Osteoblast (primary cell): ENCODE results near the gene CUL4A. TPM values are rescaled to one million over a fixed set of nuclear protein-coding genes. Genes with fewer than 3 reads are reported as not detected.

ENCODE experiments used
- DNase-seq: peaks from one replicate; pipeline ENCODE4 v3.0.0; 2011; ENCODE audit warnings: low spot score, mixed read lengths; ENCODE audit not compliant: insufficient read length; ENCODE audit errors: missing footprints
- H2AFZ ChIP-seq: 2 replicates; pipeline ENCODE4 v1.6.0; 2011; ENCODE audit warnings: mild to moderate bottlenecking, low read length
- H3K27ac ChIP-seq: 2 replicates; pipeline ENCODE4 v1.5.1; 2011; ENCODE audit warnings: mild to moderate bottlenecking, low read depth, low read length, moderate library complexity
- H3K27me3 ChIP-seq: 2 replicates; pipeline ENCODE4 v1.6.0; 2012; ENCODE audit warnings: mild to moderate bottlenecking, control low read depth, inconsistent platforms, low read length, moderate library complexity; ENCODE audit not compliant: insufficient read depth
- H3K36me3 ChIP-seq: 2 replicates; pipeline ENCODE4 v1.5.1; 2011; ENCODE audit warnings: mild to moderate bottlenecking, low read length, control low read depth, moderate library complexity; ENCODE audit not compliant: insufficient read depth
- H3K4me1 ChIP-seq: 2 replicates; pipeline ENCODE4 v1.5.1; 2011; ENCODE audit warnings: mild to moderate bottlenecking, low read length, control low read depth, moderate library complexity; ENCODE audit not compliant: insufficient read depth
- H3K4me2 ChIP-seq: 2 replicates; pipeline ENCODE4 v1.6.0; 2011; ENCODE audit warnings: mild to moderate bottlenecking, low read length; ENCODE audit not compliant: insufficient read depth
- H3K4me3 ChIP-seq: fragments of 200-600 bp; sonication (generic); 3 replicates; pipeline ENCODE4 v1.5.1; 2012; ENCODE audit warnings: mild to moderate bottlenecking, low read length, inconsistent platforms; ENCODE audit not compliant: insufficient read depth
- H3K79me2 ChIP-seq: 2 replicates; pipeline ENCODE4 v1.6.0; 2012; ENCODE audit warnings: mild to moderate bottlenecking, low read length, control low read depth, inconsistent platforms; ENCODE audit not compliant: insufficient read depth
- H3K9me3 ChIP-seq: 2 replicates; pipeline ENCODE4 v1.5.1; 2011; ENCODE audit warnings: low read depth, low read length, control low read depth
- H4K20me1 ChIP-seq: 2 replicates; pipeline ENCODE4 v1.6.0; 2012; ENCODE audit warnings: mild to moderate bottlenecking, low read length, control low read depth; ENCODE audit not compliant: insufficient read depth
- CTCF ChIP-seq: IDR thresholded peaks from 2 replicates; pipeline ENCODE4 v1.5.1; 2011; ENCODE audit warnings: mild to moderate bottlenecking, low read depth, low read length, moderate library complexity; ENCODE audit errors: extremely low read depth
- total RNA-seq: library from RNA; depleted of rRNA; stranded (reverse); fragments of >200 nt; gene quantifications from 2 replicates; pipeline ENCODE4 v1.2.3, GENCODE V29; 2012

Gene CUL4A
- total RNA-seq, 1 donor: 128 TPM

- peaks cover 28% of the 10 kb centered on the region for H3K79me2 ChIP-seq
- DNase-seq: no peak
- peak overlapping the region; percentile 96 for H3K27ac ChIP-seq
- no peak overlapping the region for H3K4me2 ChIP-seq
- no peak overlapping the region for H3K4me3 ChIP-seq
- peaks cover 44% of the 10 kb centered on the region for H3K36me3 ChIP-seq
- peaks cover 21% of the 10 kb centered on the region for H3K4me1 ChIP-seq
- H3K27me3 ChIP-seq: no peaks in the 10 kb centered on the region
- no peak for TF ChIP-seq CTCF
- H2AFZ ChIP-seq: no peak overlapping the region
- H4K20me1 ChIP-seq: no peaks in the 10 kb centered on the region
- no peaks in the 10 kb centered on the region for H3K9me3 ChIP-seq
Observed at GRCh38 chr13:113186061-113186900, 23.1 kb upstream of the CUL4A start.

GRCh38 chr13:113187263-113187669 is 22.1 kb upstream of the CUL4A start:
- TF ChIP-seq CTCF: no peak
- Histone ChIP-seq H3K4me1 (peaks cover 17% of the 10 kb centered on the region), H2AFZ (peak overlapping the region; percentile 66), H3K36me3 (peaks cover 53% of the 10 kb centered on the region), H3K27ac (peak overlapping the region; percentile 96), H4K20me1 (no peaks in the 10 kb centered on the region), H3K4me2 (peak overlapping the region; percentile 79), H3K79me2 (peaks cover 33% of the 10 kb centered on the region), H3K27me3 (no peaks in the 10 kb centered on the region), H3K9me3 (no peaks in the 10 kb centered on the region), H3K4me3 (peak overlapping the region; percentile 39)
- peak; percentile 95 for DNase-seq

GRCh38 chr13:113187883-113188665 is 21.3 kb upstream of the CUL4A start:
- Histone ChIP-seq H3K36me3 (peaks cover 56% of the 10 kb centered on the region), H3K4me2 (peak overlapping the region; percentile 12), H3K27ac (peak overlapping the region; percentile 71), H3K4me3 (no peak overlapping the region), H3K27me3 (no peaks in the 10 kb centered on the region), H2AFZ (no peak overlapping the region), H3K4me1 (peaks cover 25% of the 10 kb centered on the region), H3K79me2 (peaks cover 33% of the 10 kb centered on the region), H3K9me3 (no peaks in the 10 kb centered on the region), H4K20me1 (no peaks in the 10 kb centered on the region)
- DNase-seq: no peak
- no peak for TF ChIP-seq CTCF

GRCh38 chr13:113190181-113190580 is 19.2 kb upstream of the CUL4A start:
- H3K27me3 ChIP-seq: no peaks in the 10 kb centered on the region
- peaks cover 57% of the 10 kb centered on the region for H3K36me3 ChIP-seq
- H3K4me2 ChIP-seq: no peak overlapping the region
- no peak for DNase-seq
- H3K4me1 ChIP-seq: peaks cover 28% of the 10 kb centered on the region
- TF ChIP-seq CTCF: no peak
- H3K79me2 ChIP-seq: peaks cover 27% of the 10 kb centered on the region
- H3K27ac ChIP-seq: no peak overlapping the region
- no peak overlapping the region for H3K4me3 ChIP-seq
- H2AFZ ChIP-seq: no peak overlapping the region
- no peaks in the 10 kb centered on the region for H4K20me1 ChIP-seq
- no peaks in the 10 kb centered on the region for H3K9me3 ChIP-seq
